ENCODE measurements around the gene LRMDA.

DNA sequence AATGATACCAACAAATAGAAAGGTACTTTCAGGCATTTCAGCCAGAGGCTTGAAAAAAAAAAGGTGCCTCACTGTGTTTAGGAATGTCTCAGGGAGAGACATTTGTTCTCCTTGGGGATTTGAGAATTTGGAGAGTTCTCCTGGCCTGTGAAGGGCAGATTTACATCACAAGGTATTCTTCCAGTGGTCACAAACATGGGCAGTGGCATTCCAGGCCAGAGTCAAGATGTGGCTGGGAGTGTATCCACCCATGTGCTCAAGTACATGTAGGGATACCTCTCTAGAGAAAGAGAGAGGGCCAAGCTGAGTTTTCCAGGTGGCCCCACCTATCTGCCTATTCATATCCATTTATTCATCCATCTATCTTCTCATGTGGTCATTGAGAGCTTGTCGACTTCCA lies 253.8 kb downstream of the LRMDA start:
- TF ChIP-seq TCF12 (IDR thresholded peaks at IDR 0.05; ENCODE audit: low read depth) (no peak), YY1 (IDR thresholded peaks at IDR 0.05; ENCODE audit: low read depth) (no peak), EP300 (IDR thresholded peaks at IDR 0.05; ENCODE audit: borderline replicate concordance) (no peak), TAF1 (IDR thresholded peaks at IDR 0.05; ENCODE audit: low read depth) (no peak), MAX (IDR thresholded peaks at IDR 0.05) (no peak), RAD21 (IDR thresholded peaks at IDR 0.05; ENCODE audit: low read depth) (no peak), REST (IDR thresholded peaks at IDR 0.05; ENCODE audit: low read depth) (no peak), USF1 (IDR thresholded peaks at IDR 0.05) (no peak), NFIC (IDR thresholded peaks at IDR 0.05) (no peak), CREB1 (IDR thresholded peaks at IDR 0.05; ENCODE audit: low read depth) (no peak), EGR1 (IDR thresholded peaks at IDR 0.05) (no peak), TEAD4 (IDR thresholded peaks at IDR 0.05) (no peak), ZBTB7A (IDR thresholded peaks at IDR 0.05; ENCODE audit: low read depth) (no peak)

Measured in Ishikawa (cell line).